Hematopoietic multipotent progenitor cell treated with erythropoietin and hydrocortisone succinate and interleukin-3 and kit ligand, for 6 days (in vitro differentiated cells): ENCODE results near the gene ADCY3.

Experiments
- DNase-seq: peaks from one replicate; pipeline ENCODE4 v3.0.0-alpha.2; 2015

ADCY3 gene

GRCh38 chr2:24924732-24925131 lies 4.7 kb upstream of the ADCY3 start:
- DNase-seq = peak; percentile 43

- no peak for DNase-seq
Observed at GRCh38 chr2:24924266-24924665, 4.2 kb upstream of the ADCY3 start.

- no peak for DNase-seq
Observed at GRCh38 chr2:24923106-24923505, 3.1 kb upstream of the ADCY3 start.

- no peak for DNase-seq
Observed at GRCh38 chr2:24922556-24922955, 2.5 kb upstream of the ADCY3 start.

GRCh38 chr2:24920809-24921441 lies 888 bp upstream of the ADCY3 start:
- peak; percentile 62 for DNase-seq

GRCh38 chr2:24919506-24920097 lies 435 bp downstream of the ADCY3 start:
- peak; percentile 30 for DNase-seq

- DNase-seq = peak; percentile 54
Observed at GRCh38 chr2:24919037-24919505, 966 bp downstream of the ADCY3 start.

GRCh38 chr2:24918326-24919036 lies 1.6 kb downstream of the ADCY3 start:
- no peak for DNase-seq

GRCh38 chr2:24917731-24918325 lies 2.2 kb downstream of the ADCY3 start:
- no peak for DNase-seq

GRCh38 chr2:24917086-24917485 lies 3.0 kb downstream of the ADCY3 start:
- peak; percentile 84 for DNase-seq

- no peak for DNase-seq
Observed at GRCh38 chr2:24915796-24916195, 4.2 kb downstream of the ADCY3 start.

- DNase-seq = no peak
Observed at GRCh38 chr2:24915175-24915574, 4.9 kb downstream of the ADCY3 start.

GRCh38 chr2:24914713-24915112 lies 5.3 kb downstream of the ADCY3 start:
- DNase-seq = no peak

GRCh38 chr2:24913911-24914310 lies 6.1 kb downstream of the ADCY3 start:
- no peak for DNase-seq

- no peak for DNase-seq
Observed at GRCh38 chr2:24912986-24913385, 7.1 kb downstream of the ADCY3 start.

- no peak for DNase-seq
Observed at GRCh38 chr2:24912523-24912922, 7.5 kb downstream of the ADCY3 start.

GRCh38 chr2:24910245-24910644 lies 9.8 kb downstream of the ADCY3 start:
- DNase-seq = no peak

GRCh38 chr2:24909555-24910177 lies 10.4 kb downstream of the ADCY3 start:
- DNase-seq = no peak

- DNase-seq = no peak
Observed at GRCh38 chr2:24908461-24908901, 11.6 kb downstream of the ADCY3 start.

GRCh38 chr2:24907116-24907515 lies 12.9 kb downstream of the ADCY3 start:
- no peak for DNase-seq

GRCh38 chr2:24906466-24906865 lies 13.6 kb downstream of the ADCY3 start:
- no peak for DNase-seq

GRCh38 chr2:24903161-24904103 lies 16.6 kb downstream of the ADCY3 start:
- DNase-seq = no peak
